Esophagus muscularis mucosa (tissue), 4 donors: ENCODE measurements around the gene SLC29A4. TPM values are rescaled to one million over a fixed set of nuclear protein-coding genes. Genes with fewer than 3 reads are reported as not detected.

Experiments used
- DNase-seq: peaks from one replicate; pipeline ENCODE4 v3.0.0-alpha.2; 2017; ENCODE audit errors: extremely low spot score
- H3K27ac ChIP-seq, 4 donors: fragments of 200-600 bp; sonication (generic); replicated peaks in 1 of 4; 1 replicate in 3 of 4; 2 replicates in 1 of 4; pipeline ENCODE4 v1.5.1; 2016 to 2019; ENCODE audit warnings: mild to moderate bottlenecking in 1 of 4
- H3K27me3 ChIP-seq, 4 donors: fragments of 200-600 bp; sonication (generic); one replicate each; pipeline versions ENCODE4 v1.5.1 to v1.6.0; 2016 to 2019
- H3K36me3 ChIP-seq, 4 donors: fragments of 200-600 bp; sonication (generic); one replicate each; pipeline ENCODE4 v1.5.1; 2016 to 2019
- H3K4me1 ChIP-seq, 4 donors: fragments of 200-600 bp; sonication (generic); one replicate each; pipeline ENCODE4 v1.5.1; 2016 to 2019
- H3K4me3 ChIP-seq, 4 donors: fragments of 200-600 bp; sonication (generic); 1 replicate in 2 of 4; 2 replicates in 2 of 4; pipeline ENCODE4 v1.5.1; 2016 to 2019; ENCODE audit warnings: mild to moderate bottlenecking in 4 of 4, moderate library complexity in 1 of 4
- H3K9me3 ChIP-seq, 4 donors: fragments of 200-600 bp; sonication (generic); 1 replicate in 3 of 4; 2 replicates in 1 of 4; pipeline ENCODE4 v1.5.1; 2016 to 2019
- EP300 ChIP-seq: sonication (generic); formaldehyde crosslinking; IDR thresholded peaks from one replicate; pipeline ENCODE4 v1.6.1; 2017; ENCODE audit warnings: antibody characterized with exemption
- POLR2A ChIP-seq: fragments of 450-650 bp; IDR thresholded peaks from one replicate; pipeline ENCODE4 v1.6.1; 2017; ENCODE audit warnings: antibody characterized with exemption, moderate library complexity, mild to moderate bottlenecking, low read depth
- POLR2AphosphoS5 ChIP-seq, 2 donors: sonication (generic); formaldehyde crosslinking; IDR thresholded peaks; one replicate each; pipeline ENCODE4 v1.6.1; 2017; ENCODE audit warnings: antibody characterized with exemption in 2 of 2
- WGBS: methylation state at CpG from one replicate; pipeline ENCODE4 v1.1.5; 2018; 5-methylcytosine and 5-hydroxymethylcytosine counted together
- intact Hi-C: fragments of 100-400 bp; cut with DNase I; formaldehyde crosslinking; loops from one replicate; pipeline ENCODE4 v1.15.1; 2023
- total RNA-seq, 4 donors: library from RNA; depleted of rRNA; stranded (reverse); fragments of >200 nt; gene quantifications; one replicate each; pipeline versions ENCODE4 v1.1.0 to v1.2.1, GENCODE V29; 2016
- TF ChIP-seq, protein P1 (sequence below), 3 experiments: fragments of 200-600 bp in 2 of 3; fragments of 450-650 bp in 1 of 3; sonication (generic) in 2 of 3; IDR thresholded peaks; one replicate each; pipeline ENCODE4 v1.5.1; 2017 to 2019; ENCODE audit warnings: antibody characterized with exemption in 3 of 3, mild to moderate bottlenecking in 2 of 3, moderate library complexity in 1 of 3

SLC29A4 gene
- total RNA-seq, 4 donors from 2014 or later: 2.5 to 6.3 (median 4.1) TPM

DNA sequence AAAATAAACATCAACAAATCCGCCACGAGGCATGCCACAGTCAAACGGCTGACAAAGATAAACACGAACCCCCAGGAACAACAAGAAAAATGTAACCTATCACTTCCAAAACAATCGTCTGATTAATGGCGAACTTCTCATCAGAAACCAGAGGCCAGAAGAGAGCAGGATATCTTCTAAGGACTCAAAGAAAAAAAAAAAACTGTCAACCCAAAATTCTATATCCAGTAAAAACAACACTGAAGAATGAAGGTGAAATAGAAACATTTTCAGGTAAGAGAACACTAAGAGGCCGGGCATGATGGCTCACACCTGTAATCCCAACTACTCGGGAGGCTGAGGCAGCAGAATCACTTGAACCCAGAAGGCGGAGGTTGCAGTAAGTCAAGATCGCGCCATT, 54.3 kb downstream of the SLC29A4 start:
- intact Hi-C loops: no loop called here
- Histone ChIP-seq H3K27me3 (no peaks in the 10 kb centered on the region), H3K4me3 (no peak overlapping the region), H3K27ac (no peak overlapping the region), H3K9me3 (peaks cover 0 to 13% (median 4%) of the 10 kb centered on the region in 4 donors), H3K4me1 (peaks cover 0 to 20% (median 8%) of the 10 kb centered on the region in 4 donors), H3K36me3 (peaks cover 41 to 96% (median 82%) of the 10 kb centered on the region in 4 donors)
- WGBS: 86% methylated on average over 11 of the region's 11 CpGs
- DNase-seq: no peak
- TF ChIP-seq POLR2A (no peak), EP300 (no peak), POLR2AphosphoS5 (IDR thresholded peaks at IDR 0.05) (no peak)
- TF ChIP-seq, protein P1, sequence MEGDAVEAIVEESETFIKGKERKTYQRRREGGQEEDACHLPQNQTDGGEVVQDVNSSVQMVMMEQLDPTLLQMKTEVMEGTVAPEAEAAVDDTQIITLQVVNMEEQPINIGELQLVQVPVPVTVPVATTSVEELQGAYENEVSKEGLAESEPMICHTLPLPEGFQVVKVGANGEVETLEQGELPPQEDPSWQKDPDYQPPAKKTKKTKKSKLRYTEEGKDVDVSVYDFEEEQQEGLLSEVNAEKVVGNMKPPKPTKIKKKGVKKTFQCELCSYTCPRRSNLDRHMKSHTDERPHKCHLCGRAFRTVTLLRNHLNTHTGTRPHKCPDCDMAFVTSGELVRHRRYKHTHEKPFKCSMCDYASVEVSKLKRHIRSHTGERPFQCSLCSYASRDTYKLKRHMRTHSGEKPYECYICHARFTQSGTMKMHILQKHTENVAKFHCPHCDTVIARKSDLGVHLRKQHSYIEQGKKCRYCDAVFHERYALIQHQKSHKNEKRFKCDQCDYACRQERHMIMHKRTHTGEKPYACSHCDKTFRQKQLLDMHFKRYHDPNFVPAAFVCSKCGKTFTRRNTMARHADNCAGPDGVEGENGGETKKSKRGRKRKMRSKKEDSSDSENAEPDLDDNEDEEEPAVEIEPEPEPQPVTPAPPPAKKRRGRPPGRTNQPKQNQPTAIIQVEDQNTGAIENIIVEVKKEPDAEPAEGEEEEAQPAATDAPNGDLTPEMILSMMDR (IDR thresholded peaks at IDR 0.05): no peak

DNA sequence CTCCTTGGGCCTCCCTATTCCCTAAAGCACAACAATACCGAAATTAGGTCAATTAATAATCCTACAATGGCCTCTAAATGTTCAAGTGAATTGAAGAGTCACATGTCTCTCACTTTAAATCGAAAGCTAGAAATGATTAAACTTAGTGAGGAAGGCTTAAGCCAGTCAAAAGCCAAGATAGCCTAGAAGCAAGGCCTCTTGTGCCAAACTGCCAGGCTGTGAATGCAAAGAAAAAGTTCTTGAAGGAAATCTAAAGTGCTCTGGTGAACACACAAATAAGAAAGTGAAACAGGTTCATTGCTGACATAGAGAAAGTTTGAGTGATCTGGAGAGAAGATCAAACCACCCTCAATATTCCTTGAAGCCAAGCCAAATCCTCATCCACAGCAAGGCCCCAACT, 57.2 kb downstream of the SLC29A4 start:
- H3K4me3 ChIP-seq: no peak overlapping the region
- TF ChIP-seq EP300: no peak
- no peak for TF ChIP-seq POLR2AphosphoS5 (IDR thresholded peaks at IDR 0.05)
- TF ChIP-seq, protein P1 (IDR thresholded peaks at IDR 0.05): no peak
- no peak for TF ChIP-seq POLR2A
- H3K9me3 ChIP-seq: peaks cover 0 to 29% (median 13%) of the 10 kb centered on the region in 4 donors
- peaks cover 62 to 97% (median 86%) of the 10 kb centered on the region in 4 donors for H3K36me3 ChIP-seq
- 92% methylated on average over 2 of the region's 2 CpGs for WGBS
- peaks cover 0 to 5% (median 3%) of the 10 kb centered on the region in 4 donors for H3K4me1 ChIP-seq
- intact Hi-C loops: no loop called here
- H3K27ac ChIP-seq: no peak overlapping the region
- no peak for DNase-seq
- H3K27me3 ChIP-seq: no peaks in the 10 kb centered on the region

DNA sequence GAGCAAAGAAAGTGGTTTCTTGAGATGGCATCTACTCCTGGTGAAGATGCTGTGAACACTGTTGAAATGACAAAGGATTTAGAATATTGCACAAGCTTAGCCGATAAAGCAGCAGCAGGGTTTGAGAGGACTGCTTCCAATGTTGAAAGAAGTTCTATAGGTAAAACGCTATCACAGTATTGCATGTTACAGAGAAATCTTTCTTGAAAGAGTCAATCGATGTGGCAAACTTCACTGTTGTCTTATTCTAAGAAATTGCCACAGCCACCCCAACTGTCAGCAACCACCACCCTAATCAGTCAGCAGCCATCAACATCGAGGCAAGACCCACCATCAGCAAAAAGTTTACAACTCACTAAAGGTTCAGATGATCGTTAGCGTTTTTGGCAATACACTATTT, 59.9 kb downstream of the SLC29A4 start:
- H3K27ac ChIP-seq: no peak overlapping the region
- WGBS: 88% methylated on average over 6 of the region's 6 CpGs
- H3K4me3 ChIP-seq: no peak overlapping the region
- H3K4me1 ChIP-seq: no peaks in the 10 kb centered on the region
- intact Hi-C loops: no loop called here
- no peak for TF ChIP-seq POLR2AphosphoS5 (IDR thresholded peaks at IDR 0.05)
- no peak for TF ChIP-seq EP300
- TF ChIP-seq POLR2A: no peak
- TF ChIP-seq, protein P1 (IDR thresholded peaks at IDR 0.05): no peak
- peaks cover 0 to 20% (median 9%) of the 10 kb centered on the region in 4 donors for H3K9me3 ChIP-seq
- H3K27me3 ChIP-seq: no peaks in the 10 kb centered on the region
- DNase-seq: no peak
- peaks cover 57 to 95% (median 86%) of the 10 kb centered on the region in 4 donors for H3K36me3 ChIP-seq

DNA sequence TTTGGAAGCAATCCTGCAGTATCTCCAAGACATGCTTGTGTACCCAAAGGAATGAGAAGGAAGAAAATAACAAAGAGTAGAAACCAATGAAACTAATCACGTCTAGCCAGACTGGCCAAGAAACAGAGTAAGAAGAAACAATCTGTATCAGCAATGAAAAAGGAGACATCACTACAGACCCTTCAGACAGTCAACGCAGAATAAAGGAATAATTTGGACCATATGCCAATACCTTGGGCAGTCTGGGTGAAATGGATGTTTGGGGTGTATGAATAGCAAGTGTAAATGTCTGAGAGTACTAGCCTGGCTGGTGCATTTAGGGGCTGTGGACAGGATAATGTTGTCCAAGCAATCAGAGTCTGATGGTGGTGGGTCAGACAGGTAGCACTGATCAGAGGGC, 61.1 kb downstream of the SLC29A4 start:
- H3K27me3 ChIP-seq: no peaks in the 10 kb centered on the region
- intact Hi-C loops: no loop called here
- no peak overlapping the region for H3K4me3 ChIP-seq
- DNase-seq: no peak
- TF ChIP-seq, protein P1 (IDR thresholded peaks at IDR 0.05): no peak
- no peak for TF ChIP-seq POLR2AphosphoS5 (IDR thresholded peaks at IDR 0.05)
- TF ChIP-seq EP300: no peak
- TF ChIP-seq POLR2A: no peak
- WGBS: 98% methylated on average over 2 of the region's 2 CpGs
- H3K9me3 ChIP-seq: peaks cover 0 to 17% (median 8%) of the 10 kb centered on the region in 4 donors
- peaks cover 55 to 96% (median 92%) of the 10 kb centered on the region in 4 donors for H3K36me3 ChIP-seq
- peaks cover under 1 to 11% (median 8%) of the 10 kb centered on the region in 4 donors for H3K4me1 ChIP-seq
- no peak overlapping the region for H3K27ac ChIP-seq

DNA sequence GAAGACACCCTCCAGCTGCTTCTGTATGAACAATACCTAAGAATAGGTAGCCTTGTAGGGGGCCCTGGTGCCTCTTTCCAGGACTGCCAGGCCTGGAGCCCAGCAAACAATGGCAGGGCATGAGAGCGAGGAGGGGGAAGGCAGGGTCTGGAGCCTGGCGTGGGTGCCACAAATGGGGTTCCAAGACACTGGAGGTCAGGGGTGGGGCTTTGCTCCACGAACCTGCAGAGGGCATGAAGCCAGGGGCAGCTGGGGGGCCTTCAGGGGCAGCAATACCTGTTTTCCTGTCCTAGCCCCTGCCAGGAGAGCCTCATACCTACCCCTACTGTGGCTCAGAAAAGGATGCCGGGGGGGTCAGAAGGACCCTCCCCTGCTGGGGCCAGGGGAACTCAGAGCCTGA, 61.6 kb downstream of the SLC29A4 start:
- intact Hi-C loops: no loop called here
- 91% methylated on average over 4 of the region's 4 CpGs for WGBS

More for the DNA sequence above, 61.6 kb downstream of the SLC29A4 start:
- Histone ChIP-seq H3K27ac (no peak overlapping the region), H3K4me1 (peaks cover 3 to 16% (median 13%) of the 10 kb centered on the region in 4 donors), H3K9me3 (peaks cover 0 to 17% (median 8%) of the 10 kb centered on the region in 4 donors), H3K4me3 (no peak overlapping the region), H3K27me3 (no peaks in the 10 kb centered on the region), H3K36me3 (peaks cover 55 to 96% (median 92%) of the 10 kb centered on the region in 4 donors)
- no peak for TF ChIP-seq POLR2A
- TF ChIP-seq, protein P1 (IDR thresholded peaks at IDR 0.05): no peak
- no peak for TF ChIP-seq EP300
- DNase-seq: no peak
